ENCODE results near the gene ALDH4A1.
"Not testable (repeated sequence)": the region's sequence is repeated elsewhere in the genome, so short reads cannot be mapped to it uniquely, and the experiment has no call there.

Gene ALDH4A1

GRCh38 chr1:18861082-18861481, 41.3 kb downstream of the ALDH4A1 start:
- FAIRE-seq = no peak
- DNase-seq (ENCODE audit: insufficient read length, low spot score) = no peak

DNA sequence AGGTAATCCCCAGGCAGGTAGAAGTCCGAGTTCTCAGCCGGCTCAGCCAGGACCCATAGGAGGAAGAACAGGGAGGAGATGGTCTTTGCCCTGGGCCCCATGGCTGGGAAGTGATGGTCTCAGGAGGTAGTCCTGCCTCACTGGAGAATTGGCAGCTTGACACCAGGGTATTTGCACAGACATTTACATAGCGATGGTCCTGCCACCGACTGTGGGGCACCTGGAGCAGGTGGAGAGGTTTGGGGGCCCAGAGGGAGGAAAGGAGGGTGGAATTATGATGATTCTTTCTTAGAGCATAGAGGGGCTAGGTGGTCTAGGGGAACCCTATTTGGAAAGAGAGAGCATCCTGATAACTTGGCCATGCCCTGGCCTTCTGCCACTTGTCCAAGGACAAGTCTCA, 42.8 kb downstream of the ALDH4A1 start, which contains the start of gene TAS1R2:
TAS1R2 (minus strand) TSS at position 101 of the 400 bp plus-strand sequence; CDS start at position 101, 0 bp downstream.
- DNase-seq (ENCODE audit: insufficient read length, low spot score) (no peak), FAIRE-seq (no peak)

DNA sequence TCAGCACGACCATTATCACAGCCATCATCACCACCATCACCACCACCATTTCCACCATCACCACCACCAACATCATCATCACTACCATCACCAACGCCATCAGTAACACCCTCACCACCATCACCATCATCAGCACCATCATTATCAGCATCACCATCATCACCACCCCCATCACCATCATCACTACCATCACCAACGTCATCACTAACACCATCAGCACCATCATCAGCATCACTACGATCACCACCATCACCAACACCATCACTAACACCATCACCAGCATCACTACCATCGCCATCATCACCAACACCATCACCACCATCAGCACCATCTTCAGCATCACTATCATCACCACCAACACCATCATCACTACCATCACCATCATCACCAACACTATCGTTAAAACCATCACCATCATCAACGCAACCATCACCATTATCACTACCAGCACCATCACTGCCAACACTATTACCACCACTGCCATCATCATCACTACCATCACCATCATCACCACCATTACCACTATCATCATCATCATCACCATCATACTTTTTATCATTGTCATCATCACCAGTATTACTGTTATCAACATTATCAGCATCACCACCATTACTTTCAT, 44.2 kb downstream of the ALDH4A1 start:
- DNase-seq (ENCODE audit: insufficient read length, low spot score) = no peak
- no peak for FAIRE-seq

- DNase-seq (ENCODE audit: insufficient read length, low spot score) = no peak
- FAIRE-seq = no peak
These were observed 45.9 kb downstream of the ALDH4A1 start for GRCh38 chr1:18856435-18856834.

DNA sequence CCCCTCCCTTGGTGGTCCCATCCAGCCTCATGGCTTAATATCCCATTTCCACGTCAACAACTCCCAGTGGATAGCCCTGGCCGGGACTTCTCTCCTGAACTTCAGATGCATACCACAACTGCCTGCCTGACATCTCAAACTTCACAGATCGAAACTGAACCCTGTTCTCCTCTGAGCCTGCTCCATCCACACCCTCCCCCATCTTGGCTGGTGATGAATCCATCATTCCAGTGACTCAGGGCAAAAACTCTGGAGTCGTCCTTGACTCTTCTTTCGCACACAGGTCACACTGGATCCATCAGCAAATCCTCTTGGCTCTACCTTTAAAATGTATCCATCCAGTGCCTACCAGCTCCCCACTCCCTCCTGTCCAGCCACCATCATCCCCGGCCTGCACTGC, 46.8 kb downstream of the ALDH4A1 start:
- FAIRE-seq (no peak), DNase-seq (ENCODE audit: insufficient read length, low spot score) (no peak)

DNA sequence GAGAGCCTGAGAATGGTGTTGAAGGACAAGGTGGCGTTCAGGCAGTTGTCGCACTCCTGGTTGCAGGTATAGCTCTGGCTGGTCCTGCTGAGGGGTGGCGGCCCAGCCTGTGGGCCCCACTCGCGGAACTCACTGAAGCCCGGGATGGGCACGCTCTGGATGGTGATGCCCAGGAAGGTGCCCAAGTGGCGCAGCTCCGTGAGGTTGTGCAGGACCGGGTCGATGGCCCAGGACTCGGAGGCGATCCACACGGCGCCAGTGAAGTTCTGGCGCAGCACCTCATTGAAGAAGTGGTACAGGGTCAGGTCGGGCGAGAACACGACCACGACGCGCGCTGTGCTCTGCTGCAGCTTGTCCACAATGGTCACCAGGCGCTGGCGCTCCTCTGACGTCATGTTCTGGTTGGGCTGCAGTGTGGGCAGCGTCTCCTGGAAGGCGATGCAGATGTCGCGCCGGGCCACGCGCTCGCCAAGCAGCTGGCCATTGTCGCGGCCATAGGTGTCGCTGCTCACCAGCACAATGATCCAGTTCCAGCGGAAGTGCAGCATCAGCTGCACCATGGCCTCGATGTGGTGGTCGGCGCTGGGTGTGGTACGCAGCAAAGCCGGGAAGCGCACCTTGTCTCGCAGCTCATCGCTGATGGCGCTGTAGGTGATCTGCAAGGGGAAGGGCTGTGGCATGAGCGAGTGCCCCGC, 47.9 kb downstream of the ALDH4A1 start:
- FAIRE-seq = no peak
- no peak for DNase-seq (ENCODE audit: insufficient read length, low spot score)

GRCh38 chr1:18852501-18852900, 49.9 kb downstream of the ALDH4A1 start:
- no peak for DNase-seq (ENCODE audit: insufficient read length, low spot score)
- no peak for FAIRE-seq

- no peak for FAIRE-seq
- DNase-seq (ENCODE audit: insufficient read length, low spot score) = no peak
These were observed 53.1 kb downstream of the ALDH4A1 start for GRCh38 chr1:18849261-18849711.

DNA sequence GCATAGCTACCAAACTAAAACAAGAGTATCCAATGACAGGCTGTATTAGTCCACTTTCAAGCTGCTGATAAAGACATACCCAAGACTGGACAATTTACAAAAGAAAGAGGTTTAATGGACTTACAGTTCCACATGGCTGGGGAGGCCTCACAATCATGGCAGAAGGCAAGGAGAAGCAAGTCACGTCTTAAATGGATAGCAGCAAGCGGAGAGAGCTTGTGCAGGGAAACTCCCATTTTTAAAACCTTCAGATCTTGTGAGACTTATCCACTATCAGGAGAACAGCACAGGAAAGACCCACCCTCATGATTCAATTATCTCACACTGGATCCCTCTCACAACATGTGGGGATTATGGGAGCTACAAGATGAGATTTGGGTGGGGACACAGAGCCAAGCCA, 54.6 kb downstream of the ALDH4A1 start:
- not testable (repeated sequence) for DNase-seq (ENCODE audit: insufficient read length, low spot score); FAIRE-seq

- DNase-seq (ENCODE audit: insufficient read length, low spot score) = no peak
- no peak for FAIRE-seq
These were observed 62.2 kb downstream of the ALDH4A1 start for GRCh38 chr1:18840145-18840544.

DNA sequence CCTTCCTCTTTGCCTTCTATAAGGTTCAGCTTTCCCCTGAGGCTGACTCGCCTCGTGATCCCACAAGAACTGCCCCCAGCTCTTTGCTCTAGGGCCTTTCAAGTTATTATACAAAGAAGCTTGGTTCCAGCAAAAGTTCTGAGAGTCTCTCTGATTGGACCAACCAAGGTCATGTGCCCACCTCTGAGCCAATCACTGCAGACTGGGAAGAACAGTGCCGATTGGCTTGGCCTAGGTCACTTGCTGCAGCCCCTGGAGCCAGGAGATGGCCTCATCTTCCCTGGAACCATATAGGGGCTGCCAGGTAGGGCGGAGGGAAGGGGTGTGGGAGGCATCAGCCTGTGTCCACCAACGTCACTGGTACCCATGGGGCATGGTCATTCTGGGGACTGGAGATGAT, 65.7 kb downstream of the ALDH4A1 start:
- FAIRE-seq = no peak
- no peak for DNase-seq (ENCODE audit: insufficient read length, low spot score)

GRCh38 chr1:18832319-18832718, 70.0 kb downstream of the ALDH4A1 start:
- not testable (repeated sequence) for DNase-seq (ENCODE audit: insufficient read length, low spot score); FAIRE-seq

- DNase-seq (ENCODE audit: insufficient read length, low spot score) = no peak
These were observed 70.7 kb downstream of the ALDH4A1 start for GRCh38 chr1:18831656-18832055.

GRCh38 chr1:18830596-18830995, 71.8 kb downstream of the ALDH4A1 start:
- DNase-seq (ENCODE audit: insufficient read length, low spot score) (no peak), FAIRE-seq (no peak)

More at GRCh38 chr1:18831656-18832055, 70.7 kb downstream of the ALDH4A1 start:
- FAIRE-seq = no peak

DNA sequence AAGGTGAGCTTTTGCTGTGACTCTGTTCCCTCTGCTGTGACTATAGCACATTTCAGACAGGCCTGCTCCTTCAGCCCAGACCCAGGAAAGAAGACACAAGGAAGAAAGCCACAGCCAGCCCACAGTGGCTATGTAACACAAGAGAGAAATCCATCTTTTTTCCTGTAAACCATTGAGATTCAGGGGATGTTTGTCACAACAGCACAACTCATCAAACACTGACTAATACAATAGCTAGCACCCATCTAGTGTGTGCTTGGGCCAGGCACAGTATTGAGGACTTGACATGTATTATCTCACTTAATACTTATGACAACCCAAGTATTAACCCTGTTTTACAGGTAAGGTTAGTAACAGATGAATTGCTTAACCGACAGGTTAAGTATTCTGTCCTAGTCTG, 72.7 kb downstream of the ALDH4A1 start:
- FAIRE-seq = no peak
- DNase-seq (ENCODE audit: insufficient read length, low spot score) = no peak

- no peak for FAIRE-seq
- DNase-seq (ENCODE audit: insufficient read length, low spot score) = no peak
These were observed 74.1 kb downstream of the ALDH4A1 start for GRCh38 chr1:18828224-18828623.

GRCh38 chr1:18823438-18823837, 78.9 kb downstream of the ALDH4A1 start:
- DNase-seq (ENCODE audit: insufficient read length, low spot score) (no peak), FAIRE-seq (no peak)

Data from GM19239 (cell line).